K562 (cell line): ENCODE data around the gene PODXL2. TPM values are rescaled to one million over a fixed set of nuclear protein-coding genes. Genes with fewer than 3 reads are reported as not detected.

Experiments
- ATAC-seq: fragments of 200-7000 bp; cut with Tn5 transposase; 3 replicates; pipeline ENCODE4 v1.9.1; 2020; ENCODE audit warnings: moderate library complexity
- BruUV-seq: library from RNA; stranded (reverse); fragments of 400-500 nt; replicated peaks from 2 replicates; lab custom pipeline; 2021; lab: Mats Ljungman, UMichigan
- CTCF ChIA-PET: fragments of 300-600 bp; formaldehyde crosslinking; extraction: SDS; loops from one replicate; lab custom pipeline; 2021; ENCODE audit warnings: low intra/inter-chr PET ratio; lab: Yijun Ruan, JAX
- POLR2A ChIA-PET: fragments of 300-600, 350-650 bp; sonication (Branson Sonifier 250); formaldehyde crosslinking; extraction: SDS; loops from one replicate; lab custom pipeline; 2021; ENCODE audit warnings: antibody characterized with exemption, inconsistent platforms; lab: Yijun Ruan, JAX
- DNase-seq, 4 experiments: peaks; one replicate each; pipeline versions ENCODE4 v3.0.0 to v3.0.0-alpha.2; 2011 to 2018; ENCODE audit warnings: low spot score in 3 of 4, mixed read lengths in 3 of 4; ENCODE audit errors: extremely low read depth in 1 of 4
- FAIRE-seq: peaks from 2 replicates; lab custom pipeline; 2011; peaks lifted over from hg19 to GRCh38; lab: Jason Lieb, UNC
- H2AFZ ChIP-seq: 2 replicates; pipeline ENCODE4 v1.6.0; 2011; ENCODE audit warnings: low read depth, low read length, control low read depth, inconsistent platforms
- H3K27ac ChIP-seq: fragments of 200-600 bp; 3 replicates; pipeline ENCODE4 v1.8.0; 2011; ENCODE audit warnings: low read depth, mild to moderate bottlenecking, control low read depth, inconsistent platforms, low read length, moderate library complexity, mixed read lengths; ENCODE audit errors: extremely low read depth
- H3K27me3 ChIP-seq, 2 experiments: fragments of 300-600 bp in 1 of 2; 2 replicates in 1 of 2; 3 replicates in 1 of 2; pipeline versions ENCODE4 v1.6.0 to v1.8.0; 2011; ENCODE audit warnings: inconsistent platforms in 2 of 2, low read length in 2 of 2, mild to moderate bottlenecking in 1 of 2, mixed read lengths in 1 of 2, moderate library complexity in 1 of 2; ENCODE audit not compliant: control insufficient read depth in 2 of 2, insufficient read depth in 2 of 2
- H3K36me3 ChIP-seq: fragments of 300-600 bp; 3 replicates; pipeline ENCODE4 v1.8.0; 2011; ENCODE audit warnings: mild to moderate bottlenecking, low read length, inconsistent platforms; ENCODE audit not compliant: control insufficient read depth, insufficient read depth
- H3K4me1 ChIP-seq, 2 experiments: fragments of 200-600 bp in 1 of 2; replicated peaks in 1 of 2; 2 replicates in 1 of 2; 3 replicates in 1 of 2; pipeline versions ENCODE4 v1.5.1 to v1.8.0; 2011; ENCODE audit warnings: inconsistent platforms in 2 of 2, low read length in 2 of 2, mild to moderate bottlenecking in 1 of 2, mixed read lengths in 1 of 2, moderate library complexity in 1 of 2; ENCODE audit not compliant: control insufficient read depth in 2 of 2, insufficient read depth in 2 of 2
- H3K4me2 ChIP-seq: 2 replicates; pipeline ENCODE4 v1.6.1; 2011; ENCODE audit warnings: low read length, control low read depth, inconsistent platforms, mixed read lengths; ENCODE audit not compliant: insufficient read depth
- H3K4me3 ChIP-seq: fragments of 200-600 bp; sonication (generic), shearing (Covaris generic); 2 replicates; pipeline ENCODE4 v1.5.1; 2016; ENCODE audit warnings: control low read depth, inconsistent platforms
- H3K79me2 ChIP-seq: fragments of 200-600 bp; 3 replicates; pipeline ENCODE4 v1.8.0; 2011; ENCODE audit warnings: low read length, inconsistent platforms; ENCODE audit not compliant: control insufficient read depth, insufficient read depth
- H3K9ac ChIP-seq, 2 experiments: 2 replicates each; pipeline versions ENCODE4 v1.6.0 to v1.6.1; 2011; ENCODE audit warnings: low read depth in 2 of 2, low read length in 2 of 2, control low read depth in 1 of 2, inconsistent platforms in 1 of 2, mild to moderate bottlenecking in 1 of 2, mixed read lengths in 1 of 2; ENCODE audit not compliant: insufficient read depth in 1 of 2
- H3K9me1 ChIP-seq: one replicate; pipeline ENCODE4 v1.6.0; 2011; ENCODE audit warnings: inconsistent platforms, mild to moderate bottlenecking, low read length, moderate library complexity; ENCODE audit not compliant: control insufficient read depth, insufficient read depth
- H3K9me3 ChIP-seq: replicated peaks from 2 replicates; pipeline ENCODE4 v1.5.1; 2011; ENCODE audit warnings: low read depth, low read length, inconsistent platforms; ENCODE audit not compliant: control insufficient read depth, insufficient read depth
- H4K20me1 ChIP-seq: replicated peaks from 2 replicates; pipeline ENCODE4 v1.6.1; 2011; ENCODE audit warnings: low read length, inconsistent platforms, mixed read lengths; ENCODE audit not compliant: control insufficient read depth, insufficient read depth
- CBX2 ChIP-seq: fragments of 200-600 bp; sonication (generic); IDR thresholded peaks from one replicate; pipeline ENCODE4 v1.6.1; 2012; ENCODE audit warnings: mild to moderate bottlenecking, low read length, inconsistent platforms; ENCODE audit not compliant: insufficient read depth, poor library complexity, severe bottlenecking
- CHCHD3 ChIP-seq: fragments of 250-450 bp; sonication (Bioruptor Pico); IDR thresholded peaks from 2 replicates; pipeline ENCODE4 v2.1.2; 2022; ENCODE audit warnings: mild to moderate bottlenecking
- CREB3L1 ChIP-seq: fragments of 450-650 bp; IDR thresholded peaks from 2 replicates; pipeline ENCODE4 v1.6.1; 2014; ENCODE audit warnings: low read depth, mild to moderate bottlenecking, moderate library complexity, borderline replicate concordance
- HEY1 ChIP-seq: fragments of 250-450 bp; sonication (Bioruptor Pico); IDR thresholded peaks from 2 replicates; pipeline ENCODE4 v1.5.0; 2020; ENCODE audit warnings: mild to moderate bottlenecking, moderate library complexity, borderline replicate concordance
- HOXB6 ChIP-seq: fragments of 250-450 bp; sonication (Bioruptor Pico); IDR thresholded peaks from 2 replicates; pipeline ENCODE4 v1.5.1; 2022; ENCODE audit warnings: mild to moderate bottlenecking, borderline replicate concordance
- MTF1 ChIP-seq: fragments of 250-450 bp; sonication (Bioruptor Pico); IDR thresholded peaks from 2 replicates; pipeline ENCODE4 v1.9.0; 2021; ENCODE audit warnings: moderate library complexity, mild to moderate bottlenecking, inconsistent platforms, borderline replicate concordance
- NCOA2 ChIP-seq, 2 experiments: fragments of 450-650 bp; IDR thresholded peaks; 2 replicates each; pipeline ENCODE4 v1.6.1; 2018; ENCODE audit warnings: mild to moderate bottlenecking in 2 of 2, moderate library complexity in 1 of 2; ENCODE audit not compliant: partially characterized antibody in 2 of 2
- PCBP1 ChIP-seq: fragments of 200-400 bp; formaldehyde crosslinking; IDR thresholded peaks from 2 replicates; pipeline ENCODE4 v1.6.1; 2018; ENCODE audit warnings: mild to moderate bottlenecking, low read depth, low read length; ENCODE audit not compliant: poor library complexity, severe bottlenecking
- PURB ChIP-seq: sonication (generic); formaldehyde crosslinking; IDR thresholded peaks from 2 replicates; pipeline ENCODE4 v1.9.0; 2021; ENCODE audit warnings: low read depth, mild to moderate bottlenecking, missing genetic modification reagents
- PYGO2 ChIP-seq: fragments of 450-650 bp; IDR thresholded peaks from 2 replicates; pipeline ENCODE4 v1.6.1; 2016; ENCODE audit warnings: mild to moderate bottlenecking, missing genetic modification characterization, moderate library complexity, missing compliant biosample characterization
- RFX7 ChIP-seq: fragments of 250-450 bp; sonication (Bioruptor Pico); IDR thresholded peaks from 2 replicates; pipeline ENCODE4 v1.5.1; 2021; ENCODE audit warnings: mild to moderate bottlenecking
- SREBF1 ChIP-seq: fragments of 150-350 bp; IDR thresholded peaks from 2 replicates; pipeline ENCODE4 v1.6.1; 2014; ENCODE audit warnings: antibody characterized with exemption, low read depth, low read length, borderline replicate concordance
- SRSF3 ChIP-seq: fragments of 200-400 bp; formaldehyde crosslinking; IDR thresholded peaks from 2 replicates; pipeline ENCODE4 v1.6.1; 2016; ENCODE audit warnings: mild to moderate bottlenecking, low read length, moderate library complexity; ENCODE audit not compliant: insufficient read depth
- STAT5A ChIP-seq: IDR thresholded peaks from 2 replicates; pipeline ENCODE4 v1.6.1; 2012; ENCODE audit warnings: low read length, inconsistent platforms, borderline replicate concordance
- TAF9B ChIP-seq: fragments of 450-650 bp; IDR thresholded peaks from 2 replicates; pipeline ENCODE4 v1.6.1; 2018; ENCODE audit warnings: mild to moderate bottlenecking; ENCODE audit not compliant: partially characterized antibody
- TCF7 ChIP-seq: sonication (generic); IDR thresholded peaks from 2 replicates; pipeline ENCODE4 v1.6.1; 2016; ENCODE audit warnings: antibody characterized with exemption, borderline replicate concordance
- ZNF140 ChIP-seq: fragments of 250-450 bp; sonication (Bioruptor Pico); IDR thresholded peaks from 2 replicates; pipeline ENCODE4 v1.8.0; 2021; ENCODE audit warnings: moderate library complexity, mild to moderate bottlenecking, inconsistent platforms
- ZNF146 ChIP-seq: IDR thresholded peaks from one replicate; pipeline ENCODE4 v1.6.1; 2018; ENCODE audit warnings: missing compliant biosample characterization; ENCODE audit not compliant: unreplicated experiment
- ZNF347 ChIP-seq: fragments of 450-650 bp; formaldehyde crosslinking; IDR thresholded peaks from 2 replicates; pipeline ENCODE4 v1.4.0; 2020; ENCODE audit warnings: low read depth, mild to moderate bottlenecking, moderate library complexity
- WGBS: fragments of 100-300 bp; shearing (Covaris generic); methylation state at CpG from one replicate; pipeline ENCODE4 v1.1.6; 2016; ENCODE audit warnings: low coverage, mixed read lengths; ENCODE audit not compliant: insufficient coverage; ENCODE audit errors: missing lambda C conversion rate; 5-methylcytosine and 5-hydroxymethylcytosine counted together
- in situ Hi-C: fragments of 300-500 bp; cut with MboI; formaldehyde crosslinking; loops from 4 replicates; pipeline ENCODE4 v1.15.0; 2018; ENCODE audit warnings: inconsistent platforms, mixed read lengths
- intact Hi-C: fragments of 100-400 bp; cut with micrococcal nuclease; formaldehyde crosslinking; loops from 2 replicates; pipeline ENCODE4 v1.14.2; 2022
- polyA plus RNA-seq, 8 experiments: library from polyadenylated mRNA; depleted of rRNA in 4 of 8; stranded (reverse) in 5 of 8; unstranded in 3 of 8; fragments of >200 nt; fragmentation: Nextera tagmentation in 2 of 8; fragmentation: Illumina TruSeq in 1 of 8; extraction: Ambion mirVana in 2 of 8; extraction: Trizol in 1 of 8; gene quantifications; 2 replicates each; pipeline versions ENCODE4 v1.2.1 to v1.2.3, GENCODE V29; 2011 to 2014; ENCODE audit warnings: inconsistent platforms in 1 of 8, missing spikeins in 1 of 8
- total RNA-seq, 7 experiments: library from RNA; depleted of rRNA in 6 of 7; stranded (reverse); fragments of >200 nt in 6 of 7; fragmentation: Illumina TruSeq in 2 of 7; extraction: Trizol in 2 of 7; gene quantifications; 2 replicates each; pipeline versions ENCODE4 v1.2.1 to v1.2.3, GENCODE V29; 2011 to 2021; ENCODE audit warnings: low replicate concordance in 1 of 7

Gene PODXL2
- total and polyA plus RNA-seq, 9 of the 15 experiments (the other 6 are each of a cell fraction or from before 2014, with no cell fraction given), result 0.03 to 52.5 (median 21.9) TPM

GRCh38 chr3:127611251-127611650 lies 17.7 kb upstream of the PODXL2 start:
- Histone ChIP-seq H3K4me1 (no peaks in the 10 kb centered on the region; a peak in 1 of 5 replicates), H3K36me3 (peaks cover 96% of the 10 kb centered on the region; the same call in 2 of the 3 replicates), H4K20me1 (no peaks in the 10 kb centered on the region; the same call in none of the 2 replicates), H3K9me3 (no peaks in the 10 kb centered on the region), H3K4me2 (no peak overlapping the region), H3K79me2 (no peaks in the 10 kb centered on the region; the same call in 1 of the 3 replicates), H2AFZ (no peak overlapping the region), H3K27ac (no peak overlapping the region), H3K27me3 (no peaks in the 10 kb centered on the region), H3K4me3 (no peak overlapping the region), H3K9me1 (no peaks in the 10 kb centered on the region), H3K9ac (no peak overlapping the region)
- 100% methylated on average over 4 of the region's 8 CpGs for WGBS
- ChIA-PET POLR2A (interaction anchor here (0.7 to 3.4 kb wide), 4 partner anchors 10 to 26 kb away, joined by 3 to 18 read pairs (median 10); partner anchors contain the start of gene MCM2), CTCF (no interaction called here)
- no TSS peak for BruUV-seq
- in situ Hi-C loops (no loop called here), intact Hi-C loops (no loop called here)
- no peak for TF ChIP-seq TAF9B
- TF ChIP-seq ZNF347 (CRISPR knock-in tag), result no peak
- TF ChIP-seq HEY1 (CRISPR knock-in tag), result no peak
- no peak for TF ChIP-seq NCOA2 (IDR thresholded peaks at IDR 0.05; ENCODE audit: partially characterized antibody in 2 of 2)
- no peak for TF ChIP-seq CBX2
- TF ChIP-seq HOXB6 (CRISPR knock-in tag), result no peak
- no peak for TF ChIP-seq MTF1 (CRISPR knock-in tag)
- TF ChIP-seq PCBP1, result no peak
- TF ChIP-seq CREB3L1, result no peak
- no peak for TF ChIP-seq CHCHD3
- no peak for TF ChIP-seq STAT5A
- TF ChIP-seq SRSF3, result no peak
- no peak for TF ChIP-seq TCF7
- no peak for TF ChIP-seq RFX7 (CRISPR knock-in tag)
- TF ChIP-seq PURB (CRISPR knock-in tag), result no peak
- no peak for TF ChIP-seq ZNF140 (CRISPR knock-in tag)
- TF ChIP-seq PYGO2 (tag), result no peak
- TF ChIP-seq ZNF146 (CRISPR knock-in tag), result no peak
- no peak for TF ChIP-seq SREBF1
- FAIRE-seq, result no peak
- no peak for ATAC-seq
- no peak for DNase-seq
